HepG2 (cell line): Measurements from ENCODE around the gene CEP135. TPM values are rescaled to one million over a fixed set of nuclear protein-coding genes. Genes with fewer than 3 reads are reported as not detected.
A peak's percentile ranks its signal among the peaks of the same experiment; 100 is the strongest.

Experiments used
- ATAC-seq: fragments of 200-7000 bp; cut with Tn5 transposase; 3 replicates; pipeline ENCODE4 v1.9.1; 2020; ENCODE audit warnings: mild to moderate bottlenecking, moderate library complexity
- BruUV-seq: library from RNA; stranded (reverse); fragments of 400-500 nt; replicated peaks from 2 replicates; lab custom pipeline; 2021; lab: Mats Ljungman, UMichigan
- CTCF ChIA-PET: fragments of 300-600 bp; formaldehyde crosslinking; extraction: SDS; loops from one replicate; lab custom pipeline; 2021; ENCODE audit warnings: low total read pairs, inconsistent platforms, low intra/inter-chr PET ratio; lab: Yijun Ruan, JAX
- POLR2A ChIA-PET: fragments of 350-600 bp; sonication (Branson Sonifier 250); formaldehyde crosslinking; loops from one replicate; lab custom pipeline; 2020; ENCODE audit warnings: antibody characterized with exemption, inconsistent platforms; lab: Yijun Ruan, JAX
- DNase-seq: peaks from one replicate; pipeline ENCODE4 v3.0.0-alpha.2; 2015; ENCODE audit warnings: low spot score
- FAIRE-seq: peaks from 3 replicates; lab custom pipeline; 2011; peaks lifted over from hg19 to GRCh38; lab: Jason Lieb, UNC
- H2AFZ ChIP-seq: one replicate; pipeline ENCODE4 v1.6.1; 2011; ENCODE audit warnings: low read length, inconsistent platforms
- H3K27ac ChIP-seq: fragments of 300-600 bp; 3 replicates; pipeline ENCODE4 v1.8.0; 2011; ENCODE audit warnings: mixed run types, mild to moderate bottlenecking, mixed read lengths, low read length, inconsistent platforms; ENCODE audit not compliant: insufficient read depth; ENCODE audit errors: extremely low read length
- H3K27me3 ChIP-seq, 2 experiments: fragments of 200-600 bp in 1 of 2; 2 replicates in 1 of 2; 3 replicates in 1 of 2; pipeline versions ENCODE4 v1.6.0 to v1.8.0; 2011; ENCODE audit warnings: low read length in 2 of 2, mild to moderate bottlenecking in 2 of 2, moderate library complexity in 2 of 2, inconsistent platforms in 1 of 2; ENCODE audit not compliant: insufficient read depth in 2 of 2, control insufficient read depth in 1 of 2
- H3K36me3 ChIP-seq, 2 experiments: fragments of 200-600 bp in 1 of 2; replicated peaks in 1 of 2; 2 replicates in 1 of 2; 3 replicates in 1 of 2; pipeline versions ENCODE4 v1.5.1 to v1.8.0; 2011; ENCODE audit warnings: low read length in 2 of 2, inconsistent platforms in 1 of 2; ENCODE audit not compliant: insufficient read depth in 2 of 2, control insufficient read depth in 1 of 2
- H3K4me1 ChIP-seq: 2 replicates; pipeline ENCODE4 v1.5.1; 2012; ENCODE audit warnings: low read length, inconsistent platforms; ENCODE audit not compliant: insufficient read depth
- H3K4me2 ChIP-seq: 2 replicates; pipeline ENCODE4 v1.6.0; 2011; ENCODE audit warnings: low read depth, low read length, inconsistent platforms
- H3K4me3 ChIP-seq, 3 experiments: fragments of 200-600 bp in 1 of 3; sonication (generic), shearing (Covaris generic) in 1 of 3; replicated peaks in 1 of 3; 2 replicates each; pipeline ENCODE4 v1.5.1; 2011 to 2016; ENCODE audit warnings: low read length in 3 of 3, inconsistent platforms in 2 of 3, low read depth in 2 of 3, mild to moderate bottlenecking in 2 of 3, control low read depth in 1 of 3, mixed read lengths in 1 of 3; ENCODE audit not compliant: insufficient read depth in 1 of 3
- H3K79me2 ChIP-seq: one replicate; pipeline ENCODE4 v1.6.1; 2011; ENCODE audit warnings: low read length, inconsistent platforms; ENCODE audit not compliant: insufficient read depth
- H3K9ac ChIP-seq: 2 replicates; pipeline ENCODE4 v1.6.0; 2011; ENCODE audit warnings: mild to moderate bottlenecking, low read depth, low read length, inconsistent platforms; ENCODE audit not compliant: insufficient read depth
- H3K9me3 ChIP-seq: 2 replicates; pipeline ENCODE4 v1.5.1; 2012; ENCODE audit warnings: mild to moderate bottlenecking, low read length
- H4K20me1 ChIP-seq: 2 replicates; pipeline ENCODE4 v1.6.0; 2011; ENCODE audit warnings: inconsistent platforms, mild to moderate bottlenecking, low read length, moderate library complexity; ENCODE audit not compliant: insufficient read depth
- ASH2L ChIP-seq: fragments of 300-600, 200-600 bp; sonication (generic); IDR thresholded peaks from 2 replicates; pipeline ENCODE4 v1.7.0; 2017; ENCODE audit warnings: low read depth, mild to moderate bottlenecking, moderate library complexity, mixed read lengths, low read length; ENCODE audit not compliant: insufficient read length
- BRCA1 ChIP-seq: sonication (generic); formaldehyde crosslinking; IDR thresholded peaks from 2 replicates; pipeline ENCODE4 v1.4.0; 2020; ENCODE audit warnings: missing genetic modification reagents
- KLF16 ChIP-seq, 2 experiments: sonication (generic) in 1 of 2; formaldehyde crosslinking in 1 of 2; IDR thresholded peaks; 2 replicates each; pipeline versions ENCODE4 v1.6.1 to v1.8.0; 2016 to 2023; ENCODE audit warnings: missing genetic modification reagents in 2 of 2, missing compliant biosample characterization in 1 of 2
- RFX5 ChIP-seq: IDR thresholded peaks from 2 replicates; pipeline ENCODE4 v1.6.1; 2011; ENCODE audit warnings: low read depth, low read length, improper control_type of control experiment
- RFXANK ChIP-seq: IDR thresholded peaks from 2 replicates; pipeline ENCODE4 v1.6.1; 2016
- SSRP1 ChIP-seq: IDR thresholded peaks from 2 replicates; pipeline ENCODE4 v1.6.1; 2016; ENCODE audit warnings: control low read depth
- ZNF235 ChIP-seq: sonication (generic); formaldehyde crosslinking; IDR thresholded peaks from 2 replicates; pipeline ENCODE4 v1.8.1; 2023; ENCODE audit warnings: mild to moderate bottlenecking, missing genetic modification reagents, borderline replicate concordance
- ZNF292 ChIP-seq: sonication (generic); formaldehyde crosslinking; IDR thresholded peaks from 2 replicates; pipeline ENCODE4 v1.8.1; 2022; ENCODE audit warnings: mild to moderate bottlenecking, low read depth, missing genetic modification reagents, borderline replicate concordance
- WGBS: methylation state at CpG from one replicate; pipeline ENCODE4 v1.1.6; 2017; ENCODE audit warnings: low lambda C conversion rate; 5-methylcytosine and 5-hydroxymethylcytosine counted together
- in situ Hi-C: cut with HindIII; loops from 2 replicates; pipeline ENCODE4 v1.10.0; 2017; ENCODE audit warnings: low pct_unique_long_range_greater_than_20kb; ENCODE audit not compliant: extremely low pct_ligation_motif_present
- intact Hi-C: fragments of 100-400 bp; cut with micrococcal nuclease; formaldehyde crosslinking; loops from one replicate; pipeline ENCODE4 v1.10.0; 2022; ENCODE audit not compliant: unreplicated experiment
- polyA plus RNA-seq, 8 experiments: library from polyadenylated mRNA; depleted of rRNA in 3 of 8; stranded (reverse) in 7 of 8; unstranded in 1 of 8; fragments of >200 nt; fragmentation: Illumina TruSeq in 4 of 8; extraction: Trizol in 4 of 8; gene quantifications; 2 replicates each; pipeline versions ENCODE4 v1.2.1 to v1.2.3, GENCODE V29; 2011 to 2016; ENCODE audit warnings: low read depth in 4 of 8, missing spikeins in 1 of 8, mixed read lengths in 1 of 8; ENCODE audit not compliant: insufficient read depth in 1 of 8
- total RNA-seq, 5 experiments: library from RNA; depleted of rRNA; stranded (reverse); fragments of >200 nt; fragmentation: Illumina TruSeq; extraction: Trizol; gene quantifications; 2 replicates each; pipeline ENCODE4 v1.2.3, GENCODE V29; 2016; ENCODE audit warnings: low read depth in 1 of 5
- TF ChIP-seq, protein P1 (sequence below): sonication (generic); formaldehyde crosslinking; IDR thresholded peaks from 2 replicates; pipeline ENCODE4 v1.8.0; 2022; ENCODE audit warnings: mild to moderate bottlenecking, missing genetic modification reagents; ENCODE audit not compliant: insufficient replicate concordance
- TF ChIP-seq, protein P2 (sequence below): sonication (generic); formaldehyde crosslinking; IDR thresholded peaks from 2 replicates; pipeline ENCODE4 v1.4.0; 2020; ENCODE audit warnings: mild to moderate bottlenecking, missing genetic modification reagents
- TF ChIP-seq, protein P3 (sequence below): sonication (generic); formaldehyde crosslinking; IDR thresholded peaks from 2 replicates; pipeline ENCODE4 v1.8.1; 2023; ENCODE audit warnings: mild to moderate bottlenecking, missing genetic modification reagents

Gene CEP135
- total and polyA plus RNA-seq, 2 of the 13 experiments (the other 11 are each of a cell fraction or from before 2014, with no cell fraction given) = 1.7 to 8.8 TPM

DNA sequence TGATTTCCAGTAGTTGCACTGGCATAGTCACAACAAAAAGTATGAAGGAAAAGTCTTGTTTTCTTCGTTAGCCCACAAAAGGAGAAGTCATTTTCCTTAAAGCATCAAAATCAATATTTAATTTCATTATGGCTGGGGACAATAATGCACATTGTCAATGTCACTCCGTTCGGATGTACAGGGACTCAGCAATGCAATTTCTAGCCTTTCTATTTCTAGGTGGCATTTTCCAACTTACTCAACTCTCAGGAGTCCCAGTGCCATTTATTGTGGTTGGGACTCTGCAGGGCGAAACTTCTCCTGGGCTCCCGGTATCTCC lies 99.6 kb downstream of the CEP135 start:
- DNase-seq (no peak), FAIRE-seq (no peak), ATAC-seq (no peak; the same call in 2 of the 3 replicates)
- peaks cover 20% of the 10 kb centered on the region; the same call in 1 of the 2 replicates for H3K4me1 ChIP-seq
- BruUV-seq = no TSS peak
- H4K20me1 ChIP-seq = no peaks in the 10 kb centered on the region
- peak overlapping the region; percentile 92 for H3K4me2 ChIP-seq
- H3K36me3 ChIP-seq = no peaks in the 10 kb centered on the region
- no peaks in the 10 kb centered on the region for H3K9me3 ChIP-seq
- no peaks in the 10 kb centered on the region for H3K79me2 ChIP-seq
- no peak overlapping the region for H3K27ac ChIP-seq
- H3K9ac ChIP-seq = peak overlapping the region; percentile 50; the same call in 1 of the 2 replicates
- 6% methylated on average over 5 of the region's 5 CpGs for WGBS
- CTCF ChIA-PET = interaction anchor here (0.9 kb wide), 1 partner anchor 100 kb away, joined by 5 read pairs; the partner anchor contains the start of gene CEP135
- in situ Hi-C loops (no loop called here), intact Hi-C loops (loop anchor here (2.0 to 5.0 kb wide), 2 partner anchors 100 to 204 kb away; partner anchors contain the start of gene CEP135)
- POLR2A ChIA-PET = no interaction called here
- TF ChIP-seq SSRP1 (CRISPR knock-in tag) (no peak), ASH2L (peak; percentile 16)
- TF ChIP-seq, protein P1, sequence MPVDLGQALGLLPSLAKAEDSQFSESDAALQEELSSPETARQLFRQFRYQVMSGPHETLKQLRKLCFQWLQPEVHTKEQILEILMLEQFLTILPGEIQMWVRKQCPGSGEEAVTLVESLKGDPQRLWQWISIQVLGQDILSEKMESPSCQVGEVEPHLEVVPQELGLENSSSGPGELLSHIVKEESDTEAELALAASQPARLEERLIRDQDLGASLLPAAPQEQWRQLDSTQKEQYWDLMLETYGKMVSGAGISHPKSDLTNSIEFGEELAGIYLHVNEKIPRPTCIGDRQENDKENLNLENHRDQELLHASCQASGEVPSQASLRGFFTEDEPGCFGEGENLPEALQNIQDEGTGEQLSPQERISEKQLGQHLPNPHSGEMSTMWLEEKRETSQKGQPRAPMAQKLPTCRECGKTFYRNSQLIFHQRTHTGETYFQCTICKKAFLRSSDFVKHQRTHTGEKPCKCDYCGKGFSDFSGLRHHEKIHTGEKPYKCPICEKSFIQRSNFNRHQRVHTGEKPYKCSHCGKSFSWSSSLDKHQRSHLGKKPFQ = peak; percentile 31
- H3K4me3 ChIP-seq = peak overlapping the region; percentile 72 to 91 (median 83)
- peak overlapping the region; percentile 64 for H2AFZ ChIP-seq
- H3K27me3 ChIP-seq = peaks cover 0 to 3% of the 10 kb centered on the region in 2 experiments; a peak in 1 of 5 replicates

DNA sequence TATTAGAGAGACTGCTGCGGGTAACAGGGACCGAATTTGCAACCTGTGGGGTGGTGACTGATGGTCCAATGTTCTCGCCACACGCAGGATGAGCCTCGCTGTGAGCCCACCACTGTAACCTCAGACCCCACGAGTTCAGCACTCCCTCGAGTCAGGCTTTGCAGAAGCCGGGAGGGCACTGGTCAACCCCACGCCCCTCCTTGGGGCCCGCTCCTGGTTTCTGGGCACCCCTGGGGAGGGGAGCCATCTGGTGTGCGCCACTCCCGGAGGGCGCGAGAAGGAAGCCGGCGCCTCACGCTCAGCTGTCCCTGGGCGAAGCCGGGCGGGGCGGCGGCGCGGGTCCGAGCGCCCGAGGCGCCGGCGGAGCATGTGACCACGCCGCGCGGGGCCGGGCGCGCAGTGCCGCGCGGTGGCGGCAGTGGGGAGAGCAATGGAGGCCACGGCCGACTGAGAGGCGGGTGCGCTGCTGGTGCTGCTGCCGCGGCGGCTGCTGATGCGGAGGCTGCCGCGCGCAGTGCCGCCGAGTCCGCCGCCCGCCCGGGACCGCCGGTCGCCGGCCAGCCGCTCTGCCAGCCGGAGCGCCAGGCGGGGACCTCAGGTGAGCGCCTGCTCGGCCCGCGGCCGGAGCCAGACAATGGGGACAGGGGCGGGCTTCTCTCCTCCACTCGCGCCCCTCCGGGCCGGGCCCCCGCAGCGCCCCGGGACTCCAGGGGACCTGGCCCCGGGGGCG lies 100.1 kb downstream of the CEP135 start:
- DNase-seq (no peak), ATAC-seq (peak; percentile 93), FAIRE-seq (no peak)
- CTCF ChIA-PET = interaction anchor here (0.9 to 1.3 kb wide), 2 partner anchors 100 to 252 kb away, joined by 4 to 5 read pairs; partner anchors contain the start of gene CEP135
- Histone ChIP-seq H3K27ac (peak overlapping the region; percentile 63), H3K4me3 (peak overlapping the region; percentile 72 to 91 (median 83)), H2AFZ (peak overlapping the region; percentile 64), H3K36me3 (no peaks in the 10 kb centered on the region), H4K20me1 (no peaks in the 10 kb centered on the region), H3K4me1 (peaks cover 20% of the 10 kb centered on the region; the same call in 1 of the 2 replicates), H3K4me2 (peak overlapping the region; percentile 92), H3K9me3 (no peaks in the 10 kb centered on the region), H3K27me3 (peaks cover 0 to 3% of the 10 kb centered on the region in 2 experiments; a peak in 1 of 5 replicates), H3K79me2 (no peaks in the 10 kb centered on the region), H3K9ac (peak overlapping the region; percentile 64; the same call in 1 of the 2 replicates)
- in situ Hi-C loops (no loop called here), intact Hi-C loops (loop anchor here (2.0 to 5.0 kb wide), 2 partner anchors 100 to 203 kb away; partner anchors contain the start of gene CEP135)
- no TSS peak for BruUV-seq
- WGBS = 0% methylated on average over 8 of the region's 81 CpGs
- POLR2A ChIA-PET = no interaction called here
- TF ChIP-seq RFXANK (no peak), ZNF235 (CRISPR knock-in tag) (no peak), RFX5 (no peak), KLF16 (CRISPR knock-in tag; IDR thresholded peaks at IDR 0.05) (no peak), BRCA1 (CRISPR knock-in tag) (no peak), ZNF292 (CRISPR knock-in tag) (0 out of 2 replicates have a peak, but pooled peaks have one; percentile 26)
- TF ChIP-seq, protein P2, sequence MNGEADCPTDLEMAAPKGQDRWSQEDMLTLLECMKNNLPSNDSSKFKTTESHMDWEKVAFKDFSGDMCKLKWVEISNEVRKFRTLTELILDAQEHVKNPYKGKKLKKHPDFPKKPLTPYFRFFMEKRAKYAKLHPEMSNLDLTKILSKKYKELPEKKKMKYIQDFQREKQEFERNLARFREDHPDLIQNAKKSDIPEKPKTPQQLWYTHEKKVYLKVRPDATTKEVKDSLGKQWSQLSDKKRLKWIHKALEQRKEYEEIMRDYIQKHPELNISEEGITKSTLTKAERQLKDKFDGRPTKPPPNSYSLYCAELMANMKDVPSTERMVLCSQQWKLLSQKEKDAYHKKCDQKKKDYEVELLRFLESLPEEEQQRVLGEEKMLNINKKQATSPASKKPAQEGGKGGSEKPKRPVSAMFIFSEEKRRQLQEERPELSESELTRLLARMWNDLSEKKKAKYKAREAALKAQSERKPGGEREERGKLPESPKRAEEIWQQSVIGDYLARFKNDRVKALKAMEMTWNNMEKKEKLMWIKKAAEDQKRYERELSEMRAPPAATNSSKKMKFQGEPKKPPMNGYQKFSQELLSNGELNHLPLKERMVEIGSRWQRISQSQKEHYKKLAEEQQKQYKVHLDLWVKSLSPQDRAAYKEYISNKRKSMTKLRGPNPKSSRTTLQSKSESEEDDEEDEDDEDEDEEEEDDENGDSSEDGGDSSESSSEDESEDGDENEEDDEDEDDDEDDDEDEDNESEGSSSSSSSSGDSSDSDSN (CRISPR knock-in tag) = peak; percentile 72; the same call in 1 of the 2 replicates
- TF ChIP-seq, protein P3, sequence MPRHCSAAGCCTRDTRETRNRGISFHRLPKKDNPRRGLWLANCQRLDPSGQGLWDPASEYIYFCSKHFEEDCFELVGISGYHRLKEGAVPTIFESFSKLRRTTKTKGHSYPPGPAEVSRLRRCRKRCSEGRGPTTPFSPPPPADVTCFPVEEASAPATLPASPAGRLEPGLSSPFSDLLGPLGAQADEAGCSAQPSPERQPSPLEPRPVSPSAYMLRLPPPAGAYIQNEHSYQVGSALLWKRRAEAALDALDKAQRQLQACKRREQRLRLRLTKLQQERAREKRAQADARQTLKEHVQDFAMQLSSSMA (CRISPR knock-in tag) = no peak
